Upper lobe of left lung (tissue), 6 donors: ENCODE measurements around the gene HOMER1. TPM values are rescaled to one million over a fixed set of nuclear protein-coding genes. Genes with fewer than 3 reads are reported as not detected.
A peak's percentile ranks its signal among the peaks of the same experiment; 100 is the strongest.

ENCODE experiments used
- ATAC-seq, 2 donors: fragments of 200-7000 bp; cut with Tn5 transposase; one replicate each; pipeline ENCODE4 v1.9.1; 2022; ENCODE audit warnings: mild to moderate bottlenecking in 2 of 2, moderate library complexity in 2 of 2; ENCODE audit not compliant: low FRiP score in 2 of 2
- DNase-seq, 2 donors: peaks; one replicate each; pipeline ENCODE4 v3.0.0-alpha.2; 2019 to 2020
- H3K27ac ChIP-seq, 4 donors: fragments of 200-600 bp; sonication (generic); one replicate each; pipeline ENCODE4 v1.5.1; 2016 to 2019
- H3K27me3 ChIP-seq, 4 donors: fragments of 200-600 bp; sonication (generic); one replicate each; pipeline ENCODE4 v1.5.1; 2017 to 2019
- H3K36me3 ChIP-seq, 4 donors: fragments of 200-600 bp; sonication (generic); one replicate each; pipeline ENCODE4 v1.5.1; 2016 to 2019
- H3K4me1 ChIP-seq, 4 donors: fragments of 200-600 bp; sonication (generic); one replicate each; pipeline ENCODE4 v1.5.1; 2018 to 2019
- H3K4me3 ChIP-seq, 4 donors: fragments of 200-600 bp; sonication (generic); one replicate each; pipeline ENCODE4 v1.5.1; 2017 to 2019; ENCODE audit warnings: mild to moderate bottlenecking in 2 of 4, moderate library complexity in 1 of 4
- H3K9me3 ChIP-seq, 4 donors: fragments of 200-600 bp; sonication (generic); one replicate each; pipeline ENCODE4 v1.5.1; 2018 to 2019
- CTCF ChIP-seq, 6 experiments: fragments of 450-650 bp in 4 of 6; fragments of 200-600 bp in 2 of 6; sonication (generic) in 2 of 6; IDR thresholded peaks; one replicate each; pipeline ENCODE4 v1.5.1; 2016 to 2019; ENCODE audit warnings: antibody characterized with exemption in 6 of 6
- EP300 ChIP-seq, 4 donors: sonication (generic); formaldehyde crosslinking; IDR thresholded peaks; one replicate each; pipeline ENCODE4 v1.5.1; 2017; ENCODE audit warnings: antibody characterized with exemption in 4 of 4, control low read depth in 2 of 4
- POLR2A ChIP-seq, 4 donors: fragments of 450-650 bp; IDR thresholded peaks; one replicate each; pipeline ENCODE4 v1.5.1; 2016 to 2017; ENCODE audit warnings: antibody characterized with exemption in 4 of 4, mild to moderate bottlenecking in 2 of 4
- POLR2AphosphoS5 ChIP-seq, 2 donors: sonication (generic); formaldehyde crosslinking; IDR thresholded peaks; one replicate each; pipeline ENCODE4 v1.5.1; 2017; ENCODE audit warnings: antibody characterized with exemption in 2 of 2
- WGBS, 2 donors: methylation state at CpG; one replicate each; pipeline ENCODE4 v1.1.5; 2017 to 2018; 5-methylcytosine and 5-hydroxymethylcytosine counted together
- total RNA-seq, 6 donors: library from RNA; depleted of rRNA in 4 of 6; stranded (reverse); fragments of >200 nt in 4 of 6; gene quantifications; one replicate each; pipeline versions ENCODE4 v1.1.0 to v1.2.1, GENCODE V29; 2016 to 2021
- donor health status: DM: no; HTN: no; CAD: no; lungs with moderate emphysema.
- donor health status: DM: no; HTN: yes; CAD: no; lungs with severe emphysema.

The HOMER1 gene
- total RNA-seq, 6 donors from 2014 or later = 5.2 to 22.0 (median 9.7) TPM

- no peak for ATAC-seq
- no peak for DNase-seq
- Histone ChIP-seq H3K4me3 (no peak overlapping the region), H3K27ac (no peak overlapping the region), H3K36me3 (no peaks in the 10 kb centered on the region), H3K27me3 (no peaks in the 10 kb centered on the region), H3K9me3 (no peaks in the 10 kb centered on the region), H3K4me1 (no peaks in the 10 kb centered on the region)
- WGBS, 2 donors = 78 to 92% methylated on average over 1 of the region's 1 CpG
- TF ChIP-seq POLR2A (IDR thresholded peaks at IDR 0.05) (no peak), EP300 (IDR thresholded peaks at IDR 0.05) (no peak), POLR2AphosphoS5 (IDR thresholded peaks at IDR 0.05) (no peak), CTCF (IDR thresholded peaks at IDR 0.05) (no peak)
Observed at GRCh38 chr5:79484731-79485130, 29.2 kb downstream of the HOMER1 start.

- DNase-seq = no peak
- Histone ChIP-seq H3K36me3 (no peaks in the 10 kb centered on the region), H3K9me3 (no peaks in the 10 kb centered on the region), H3K4me1 (no peaks in the 10 kb centered on the region), H3K27ac (no peak overlapping the region), H3K27me3 (no peaks in the 10 kb centered on the region), H3K4me3 (no peak overlapping the region)
- WGBS, 2 donors = 95 to 100% methylated on average over 1 of the region's 1 CpG
- no peak for TF ChIP-seq CTCF (IDR thresholded peaks at IDR 0.05)
- ATAC-seq = no peak
Observed at GRCh38 chr5:79481574-79481973, 32.4 kb downstream of the HOMER1 start.

- H3K27ac ChIP-seq = no peak overlapping the region
- H3K36me3 ChIP-seq = no peaks in the 10 kb centered on the region
- DNase-seq (no peak), ATAC-seq (no peak)
- TF ChIP-seq EP300 (IDR thresholded peaks at IDR 0.05) = no peak
- no peak for TF ChIP-seq POLR2AphosphoS5 (IDR thresholded peaks at IDR 0.05)
- TF ChIP-seq POLR2A (IDR thresholded peaks at IDR 0.05) = no peak
- no peak for TF ChIP-seq CTCF (IDR thresholded peaks at IDR 0.05)
- H3K4me3 ChIP-seq = no peak overlapping the region
- no peaks in the 10 kb centered on the region for H3K27me3 ChIP-seq
- no peaks in the 10 kb centered on the region for H3K9me3 ChIP-seq
- H3K4me1 ChIP-seq = no peaks in the 10 kb centered on the region
- WGBS, 2 donors = 84 to 92% methylated on average over 3 of the region's 3 CpGs
Observed at GRCh38 chr5:79480991-79481390, 32.9 kb downstream of the HOMER1 start.

- Histone ChIP-seq H3K9me3 (no peaks in the 10 kb centered on the region), H3K4me1 (no peaks in the 10 kb centered on the region), H3K27me3 (no peaks in the 10 kb centered on the region), H3K36me3 (no peaks in the 10 kb centered on the region), H3K4me3 (no peak overlapping the region), H3K27ac (no peak overlapping the region)
- ATAC-seq = no peak
- TF ChIP-seq POLR2AphosphoS5 (IDR thresholded peaks at IDR 0.05) = no peak
- no peak for TF ChIP-seq EP300 (IDR thresholded peaks at IDR 0.05)
- TF ChIP-seq POLR2A (IDR thresholded peaks at IDR 0.05) = no peak
- TF ChIP-seq CTCF (IDR thresholded peaks at IDR 0.05) = no peak
- DNase-seq = no peak
- 88 to 92% methylated on average over 4 of the region's 4 CpGs for WGBS, 2 donors
Observed at GRCh38 chr5:79475152-79475466, 38.8 kb downstream of the HOMER1 start.

GRCh38 chr5:79474367-79475151, 39.4 kb downstream of the HOMER1 start:
- Histone ChIP-seq H3K4me1 (no peaks in the 10 kb centered on the region), H3K36me3 (no peaks in the 10 kb centered on the region)
- DNase-seq = no peak

More at GRCh38 chr5:79474367-79475151, 39.4 kb downstream of the HOMER1 start:
- peak in 1 of 2 donors; percentile 36 for ATAC-seq
- no peak for TF ChIP-seq EP300 (IDR thresholded peaks at IDR 0.05)
- no peak overlapping the region for H3K4me3 ChIP-seq
- H3K27ac ChIP-seq = no peak overlapping the region
- H3K9me3 ChIP-seq = no peaks in the 10 kb centered on the region
- H3K27me3 ChIP-seq = no peaks in the 10 kb centered on the region
